AG20443 (cell line): ENCODE results near the gene OR10A5.
"Not testable (repeated sequence)": the region's sequence is repeated elsewhere in the genome, so short reads cannot be mapped to it uniquely, and the experiment has no call there.

Experiments
- DNase-seq: peaks from one replicate; pipeline ENCODE4 v3.0.0; 2012; ENCODE audit warnings: low spot score, mixed read lengths

The OR10A5 gene

GRCh38 chr11:6876325-6876724 is 30.8 kb downstream of the OR10A5 start, which contains the start of gene OR10A4:
Gene OR10A4 (plus strand): TSS chr11:6876625. CDS start chr11:6876648, 23 bp downstream.
- no peak for DNase-seq

- DNase-seq, result no peak
Measured at GRCh38 chr11:6876914-6877313, 31.4 kb downstream of the OR10A5 start.

- DNase-seq, result no peak
Measured at GRCh38 chr11:6882751-6883150, 37.3 kb downstream of the OR10A5 start.

GRCh38 chr11:6887711-6888110 is 42.2 kb downstream of the OR10A5 start:
- DNase-seq, result not testable (repeated sequence)

GRCh38 chr11:6888830-6889229 is 43.3 kb downstream of the OR10A5 start:
- DNase-seq, result no peak

- no peak for DNase-seq
Measured at GRCh38 chr11:6889835-6890234, 44.4 kb downstream of the OR10A5 start.

GRCh38 chr11:6892400-6892799 is 46.9 kb downstream of the OR10A5 start, which contains the start of gene OR2D2:
Gene OR2D2 (minus strand): TSS chr11:6892500. CDS start chr11:6892500, 0 bp downstream.
- DNase-seq, result no peak

GRCh38 chr11:6894097-6894496 is 48.6 kb downstream of the OR10A5 start:
- no peak for DNase-seq

- no peak for DNase-seq
Measured at GRCh38 chr11:6895010-6895409, 49.5 kb downstream of the OR10A5 start.
